Stimulated activated CD8-positive, alpha-beta memory T cell treated with anti-CD3 and anti-CD28 coated beads, Interleukin-4, amount 100 ng/mL, for 48 hours (primary cell): ENCODE measurements around the gene PON2.
"Not testable (repeated sequence)": the region's sequence is repeated elsewhere in the genome, so short reads cannot be mapped to it uniquely, and the experiment has no call there.

Experiments used
- DNase-seq: peaks from one replicate; pipeline ENCODE4 v3.0.0-alpha.2; 2020

PON2 gene

GRCh38 chr7:95434557-95435421 lies at the start of gene PON2:
Gene PON2, minus strand, starts transcription at chr7:95435028. Its CDS starts 77 bp downstream, at chr7:95434951.
- DNase-seq: peak; percentile 57

- DNase-seq: no peak
Observed at GRCh38 chr7:95482424-95482823, 47.6 kb upstream of the PON2 start.

- DNase-seq: no peak
Observed at GRCh38 chr7:95481271-95482165, 46.7 kb upstream of the PON2 start.

GRCh38 chr7:95479992-95480624 lies 45.3 kb upstream of the PON2 start:
- DNase-seq: no peak

- DNase-seq: no peak
Observed at GRCh38 chr7:95478272-95479037, 43.6 kb upstream of the PON2 start.

- peak; percentile 52 for DNase-seq
Observed at GRCh38 chr7:95476904-95477594, 42.2 kb upstream of the PON2 start.

- DNase-seq: no peak
Observed at GRCh38 chr7:95476072-95476847, 41.4 kb upstream of the PON2 start.

GRCh38 chr7:95473276-95473985 lies 38.6 kb upstream of the PON2 start:
- DNase-seq: no peak

- no peak for DNase-seq
Observed at GRCh38 chr7:95472581-95473161, 37.8 kb upstream of the PON2 start.

GRCh38 chr7:95471071-95471470 lies 36.2 kb upstream of the PON2 start:
- no peak for DNase-seq

GRCh38 chr7:95470452-95470851 lies 35.6 kb upstream of the PON2 start:
- DNase-seq: no peak

- DNase-seq: no peak
Observed at GRCh38 chr7:95469848-95470247, 35.0 kb upstream of the PON2 start.

GRCh38 chr7:95469187-95469586 lies 34.4 kb upstream of the PON2 start:
- DNase-seq: no peak

- no peak for DNase-seq
Observed at GRCh38 chr7:95467912-95468607, 33.2 kb upstream of the PON2 start.

- not testable (repeated sequence) for DNase-seq
Observed at GRCh38 chr7:95460653-95461052, 25.8 kb upstream of the PON2 start.

- no peak for DNase-seq
Observed at GRCh38 chr7:95457947-95458346, 23.1 kb upstream of the PON2 start.

GRCh38 chr7:95454438-95455045 lies 19.7 kb upstream of the PON2 start:
- DNase-seq: no peak

- no peak for DNase-seq
Observed at GRCh38 chr7:95446618-95447017, 11.8 kb upstream of the PON2 start.

- DNase-seq: no peak
Observed at GRCh38 chr7:95444796-95445195, 10.0 kb upstream of the PON2 start.
